Endodermal cell (in vitro differentiated cells): ENCODE measurements around the gene WIF1. TPM values are rescaled to one million over a fixed set of nuclear protein-coding genes. Genes with fewer than 3 reads are reported as not detected.

Source experiments
- DNase-seq: peaks from one replicate; pipeline ENCODE4 v3.0.0-alpha.2; 2017
- H3K27ac ChIP-seq: 2 replicates; pipeline ENCODE4 v1.5.1; 2013; ENCODE audit warnings: mild to moderate bottlenecking, low read depth, low read length, moderate library complexity
- H3K27me3 ChIP-seq: 2 replicates; pipeline ENCODE4 v1.6.1; 2013; ENCODE audit warnings: mild to moderate bottlenecking, low read length, moderate library complexity; ENCODE audit not compliant: insufficient read depth, control insufficient read depth, poor library complexity, severe bottlenecking
- H3K36me3 ChIP-seq: 2 replicates; pipeline ENCODE4 v1.7.0; 2013; ENCODE audit warnings: mild to moderate bottlenecking, low read length, moderate library complexity; ENCODE audit not compliant: control insufficient read depth, insufficient read depth
- H3K4me1 ChIP-seq: one replicate; pipeline ENCODE4 v1.7.0; 2013; ENCODE audit warnings: low read length; ENCODE audit not compliant: control insufficient read depth, insufficient read depth
- H3K4me3 ChIP-seq: 2 replicates; pipeline ENCODE4 v1.5.1; 2013; ENCODE audit warnings: mild to moderate bottlenecking, low read length, moderate library complexity
- H3K9ac ChIP-seq: 2 replicates; pipeline ENCODE4 v1.6.1; 2013; ENCODE audit warnings: mild to moderate bottlenecking, low read length, moderate library complexity; ENCODE audit not compliant: poor library complexity, severe bottlenecking; ENCODE audit errors: extremely low read depth
- H3K9me3 ChIP-seq: 2 replicates; pipeline ENCODE4 v1.6.1; 2013; ENCODE audit warnings: mild to moderate bottlenecking, low read length, moderate library complexity; ENCODE audit not compliant: control insufficient read depth
- H3K27ac Mint-ChIP-seq: 2 replicates; pipeline ENCODE4 v1.8.0; 2020; ENCODE audit warnings: mixed read lengths
- H3K27me3 Mint-ChIP-seq: 2 replicates; pipeline ENCODE4 v1.8.0; 2021; ENCODE audit warnings: mild to moderate bottlenecking, mixed read lengths; ENCODE audit not compliant: insufficient read depth
- H3K36me3 Mint-ChIP-seq: 2 replicates; pipeline ENCODE4 v1.8.0; 2020; ENCODE audit warnings: low read depth, mixed read lengths
- H3K4me1 Mint-ChIP-seq: 2 replicates; pipeline ENCODE4 v1.8.0; 2020; ENCODE audit warnings: mixed read lengths
- H3K4me3 Mint-ChIP-seq: 2 replicates; pipeline ENCODE4 v1.8.0; 2020; ENCODE audit warnings: mild to moderate bottlenecking, moderate library complexity, mixed read lengths
- H3K9me3 Mint-ChIP-seq: 2 replicates; pipeline ENCODE4 v1.8.0; 2020; ENCODE audit warnings: mild to moderate bottlenecking, mixed read lengths
- CTCF ChIP-seq: fragments of 200-600 bp; sonication (generic); conservative IDR thresholded peaks from 2 replicates; pipeline ENCODE4 v1.5.0; 2021; ENCODE audit warnings: antibody characterized with exemption, mild to moderate bottlenecking
- WGBS, 2 experiments: methylation state at CpG; one replicate each; pipeline versions ENCODE4 v1.1.5 to v1.1.7; 2013; ENCODE audit warnings: missing lambda C conversion rate in 2 of 2, mixed read lengths in 1 of 2; ENCODE audit not compliant: insufficient coverage in 1 of 2, insufficient read length in 1 of 2; 5-methylcytosine and 5-hydroxymethylcytosine counted together
- total RNA-seq, 2 donors: library from RNA; stranded (reverse); fragmentation: NEBNext Ultra II Directional in 1 of 2; extraction: Animal tissue kit (Norgen Biotek cat#: 25700) in 1 of 2; gene quantifications; 2 replicates in 1 of 2; 3 replicates in 1 of 2; pipeline ENCODE4 v1.2.1, GENCODE V29; 2021

WIF1 gene
- total RNA-seq, 2 donors from 2014 or later: not detected

- no peak for TF ChIP-seq CTCF
- WGBS, 2 experiments: 92 to 93% methylated on average over 7 to 8 of the region's 8 CpGs
- peaks cover 5% of the 10 kb centered on the region for H3K27me3 Mint-ChIP-seq
Measured at GRCh38 chr12:65067383-65067782, 53.7 kb downstream of the WIF1 start.

GRCh38 chr12:65055859-65056258 lies 65.2 kb downstream of the WIF1 start:
- Histone ChIP-seq H3K9me3 (no peaks in the 10 kb centered on the region), H3K27me3 (no peaks in the 10 kb centered on the region), H3K27ac (no peak overlapping the region), H3K36me3 (no peaks in the 10 kb centered on the region), H3K4me1 (no peaks in the 10 kb centered on the region), H3K4me3 (no peak overlapping the region), H3K9ac (no peak overlapping the region)
- 66 to 70% methylated on average over 2 to 4 of the region's 4 CpGs for WGBS, 2 experiments
- Mint-ChIP-seq H3K9me3 (peaks cover 2% of the 10 kb centered on the region), H3K36me3 (no peaks in the 10 kb centered on the region), H3K27me3 (no peaks in the 10 kb centered on the region), H3K4me3 (no peak overlapping the region), H3K4me1 (no peaks in the 10 kb centered on the region), H3K27ac (no peak overlapping the region)
- TF ChIP-seq CTCF: no peak
- DNase-seq: no peak

More at GRCh38 chr12:65067383-65067782, 53.7 kb downstream of the WIF1 start:
- H3K36me3 Mint-ChIP-seq: no peaks in the 10 kb centered on the region
- no peaks in the 10 kb centered on the region for H3K27me3 ChIP-seq
- H3K27ac Mint-ChIP-seq: no peak overlapping the region
- no peaks in the 10 kb centered on the region for H3K9me3 Mint-ChIP-seq
- H3K9me3 ChIP-seq: no peaks in the 10 kb centered on the region
- H3K9ac ChIP-seq: no peak overlapping the region
- H3K4me1 Mint-ChIP-seq: no peaks in the 10 kb centered on the region
- no peaks in the 10 kb centered on the region for H3K36me3 ChIP-seq
- H3K4me3 ChIP-seq: no peak overlapping the region
- DNase-seq: no peak
- H3K27ac ChIP-seq: no peak overlapping the region
- H3K4me1 ChIP-seq: no peaks in the 10 kb centered on the region
- H3K4me3 Mint-ChIP-seq: no peak overlapping the region

- Histone ChIP-seq H3K4me3 (no peak overlapping the region), H3K9ac (no peak overlapping the region), H3K27ac (no peak overlapping the region), H3K9me3 (no peaks in the 10 kb centered on the region), H3K4me1 (no peaks in the 10 kb centered on the region), H3K36me3 (no peaks in the 10 kb centered on the region), H3K27me3 (no peaks in the 10 kb centered on the region)
- no peak for TF ChIP-seq CTCF
- no peaks in the 10 kb centered on the region for H3K9me3 Mint-ChIP-seq
- H3K4me1 Mint-ChIP-seq: no peaks in the 10 kb centered on the region
- H3K4me3 Mint-ChIP-seq: no peak overlapping the region
- DNase-seq: no peak
- no peak overlapping the region for H3K27ac Mint-ChIP-seq
- no peaks in the 10 kb centered on the region for H3K36me3 Mint-ChIP-seq
- no peaks in the 10 kb centered on the region for H3K27me3 Mint-ChIP-seq
- 90% methylated on average over 4 to 9 of the region's 9 CpGs for WGBS, 2 experiments
Measured at GRCh38 chr12:65051218-65051617, 69.9 kb downstream of the WIF1 start.
